ENCODE measurements around the gene WDR5. TPM values are rescaled to one million over a fixed set of nuclear protein-coding genes. Genes with fewer than 3 reads are reported as not detected.

WDR5 gene
- total and polyA plus RNA-seq, 10 of the 15 experiments (the other 5 are each of a cell fraction or from before 2014, with no cell fraction given): 1.4 to 43.7 (median 33.2) TPM

DNA sequence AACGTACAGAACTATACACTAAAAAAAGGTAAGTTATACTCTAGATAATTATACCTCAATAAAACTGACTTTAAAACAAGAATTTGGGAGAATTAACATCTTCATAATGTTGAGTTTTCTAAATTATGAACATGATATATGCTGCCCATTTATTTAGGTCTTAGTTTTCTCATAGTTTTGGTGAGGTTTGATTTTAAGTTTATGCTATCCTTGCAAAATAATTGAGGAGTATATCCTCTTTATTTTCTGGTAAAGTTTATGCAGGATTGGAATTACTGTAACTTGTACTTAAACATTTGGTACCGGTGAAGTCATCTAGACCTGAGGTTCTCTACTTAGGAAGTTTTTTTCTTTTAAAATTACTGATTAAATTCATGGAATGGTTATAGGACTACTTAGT is 67.3 kb downstream of the WDR5 start:
- Histone ChIP-seq H3K9me3 (replicated peaks; ENCODE audit: control insufficient read depth, insufficient read depth, low read length) (no peaks in the 10 kb centered on the region), H3K4me2 (ENCODE audit: control insufficient read depth, insufficient read depth) (no peak overlapping the region), H3K27me3 (replicated peaks in 1 of 2; ENCODE audit: control insufficient read depth in 2 of 2, insufficient read depth in 2 of 2, low read length in 1 of 2) (peaks cover 0 to 3% of the 10 kb centered on the region in 2 experiments; a peak in 2 of 4 replicates), H3K36me3 (ENCODE audit: control insufficient read depth in 2 of 2, insufficient read depth in 2 of 2, low read length in 1 of 2) (no peaks in the 10 kb centered on the region), H3K9ac (ENCODE audit: control insufficient read depth, insufficient read depth, low read length) (no peak overlapping the region), H3K4me1 (ENCODE audit: control insufficient read depth, insufficient read depth, low read length) (no peaks in the 10 kb centered on the region), H2AFZ (ENCODE audit: control insufficient read depth, low read depth, low read length) (no peak overlapping the region), H4K20me1 (ENCODE audit: control insufficient read depth, insufficient read depth) (no peaks in the 10 kb centered on the region), H3K27ac (ENCODE audit: control insufficient read depth, insufficient read depth) (no peak overlapping the region), H3K79me2 (ENCODE audit: control insufficient read depth, insufficient read depth, low read length) (no peaks in the 10 kb centered on the region), H3K4me3 (no peak overlapping the region)
- in situ Hi-C loops (cut with MboI) (no loop called here), intact Hi-C loops (cut with micrococcal nuclease; ENCODE audit: unreplicated experiment) (no loop called here)
- BruUV-seq (replicated peaks): no TSS peak
- SMC1A ChIA-PET (ENCODE audit: uncharacterized antibody, unreplicated experiment): no interaction called here
- WGBS (ENCODE audit: insufficient coverage, insufficient replicate concordance, low lambda C conversion rate, missing lambda C conversion rate): 48% methylated on average over 2 of the region's 2 CpGs
- DNase-seq (ENCODE audit: low read depth, low spot score): no peak
- ATAC-seq: no peak
- POLR2A ChIA-PET: no interaction called here
- CTCF ChIA-PET: no interaction called here
- RAD21 ChIA-PET (ENCODE audit: unreplicated experiment): no interaction called here
- FAIRE-seq: no peak
- no peak for TF ChIP-seq SREBF2 (IDR thresholded peaks at IDR 0.05; ENCODE audit: low read length)
- TF ChIP-seq ESRRA (IDR thresholded peaks at IDR 0.05; ENCODE audit: low read length): no peak
- TF ChIP-seq ZBED1 (IDR thresholded peaks at IDR 0.05; ENCODE audit: borderline replicate concordance): no peak
- TF ChIP-seq, protein P1, sequence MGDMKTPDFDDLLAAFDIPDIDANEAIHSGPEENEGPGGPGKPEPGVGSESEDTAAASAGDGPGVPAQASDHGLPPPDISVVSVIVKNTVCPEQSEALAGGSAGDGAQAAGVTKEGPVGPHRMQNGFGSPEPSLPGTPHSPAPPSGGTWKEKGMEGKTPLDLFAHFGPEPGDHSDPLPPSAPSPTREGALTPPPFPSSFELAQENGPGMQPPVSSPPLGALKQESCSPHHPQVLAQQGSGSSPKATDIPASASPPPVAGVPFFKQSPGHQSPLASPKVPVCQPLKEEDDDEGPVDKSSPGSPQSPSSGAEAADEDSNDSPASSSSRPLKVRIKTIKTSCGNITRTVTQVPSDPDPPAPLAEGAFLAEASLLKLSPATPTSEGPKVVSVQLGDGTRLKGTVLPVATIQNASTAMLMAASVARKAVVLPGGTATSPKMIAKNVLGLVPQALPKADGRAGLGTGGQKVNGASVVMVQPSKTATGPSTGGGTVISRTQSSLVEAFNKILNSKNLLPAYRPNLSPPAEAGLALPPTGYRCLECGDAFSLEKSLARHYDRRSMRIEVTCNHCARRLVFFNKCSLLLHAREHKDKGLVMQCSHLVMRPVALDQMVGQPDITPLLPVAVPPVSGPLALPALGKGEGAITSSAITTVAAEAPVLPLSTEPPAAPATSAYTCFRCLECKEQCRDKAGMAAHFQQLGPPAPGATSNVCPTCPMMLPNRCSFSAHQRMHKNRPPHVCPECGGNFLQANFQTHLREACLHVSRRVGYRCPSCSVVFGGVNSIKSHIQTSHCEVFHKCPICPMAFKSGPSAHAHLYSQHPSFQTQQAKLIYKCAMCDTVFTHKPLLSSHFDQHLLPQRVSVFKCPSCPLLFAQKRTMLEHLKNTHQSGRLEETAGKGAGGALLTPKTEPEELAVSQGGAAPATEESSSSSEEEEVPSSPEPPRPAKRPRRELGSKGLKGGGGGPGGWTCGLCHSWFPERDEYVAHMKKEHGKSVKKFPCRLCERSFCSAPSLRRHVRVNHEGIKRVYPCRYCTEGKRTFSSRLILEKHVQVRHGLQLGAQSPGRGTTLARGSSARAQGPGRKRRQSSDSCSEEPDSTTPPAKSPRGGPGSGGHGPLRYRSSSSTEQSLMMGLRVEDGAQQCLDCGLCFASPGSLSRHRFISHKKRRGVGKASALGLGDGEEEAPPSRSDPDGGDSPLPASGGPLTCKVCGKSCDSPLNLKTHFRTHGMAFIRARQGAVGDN (IDR thresholded peaks at IDR 0.05): no peak
- TF ChIP-seq RUNX3 (IDR thresholded peaks at IDR 0.05; ENCODE audit: low read length): no peak
- no peak for TF ChIP-seq SMARCA5 (IDR thresholded peaks at IDR 0.05)
- no peak for TF ChIP-seq NFYB (IDR thresholded peaks at IDR 0.05; ENCODE audit: insufficient read depth, low read depth, low read length)
- TF ChIP-seq, protein P2, sequence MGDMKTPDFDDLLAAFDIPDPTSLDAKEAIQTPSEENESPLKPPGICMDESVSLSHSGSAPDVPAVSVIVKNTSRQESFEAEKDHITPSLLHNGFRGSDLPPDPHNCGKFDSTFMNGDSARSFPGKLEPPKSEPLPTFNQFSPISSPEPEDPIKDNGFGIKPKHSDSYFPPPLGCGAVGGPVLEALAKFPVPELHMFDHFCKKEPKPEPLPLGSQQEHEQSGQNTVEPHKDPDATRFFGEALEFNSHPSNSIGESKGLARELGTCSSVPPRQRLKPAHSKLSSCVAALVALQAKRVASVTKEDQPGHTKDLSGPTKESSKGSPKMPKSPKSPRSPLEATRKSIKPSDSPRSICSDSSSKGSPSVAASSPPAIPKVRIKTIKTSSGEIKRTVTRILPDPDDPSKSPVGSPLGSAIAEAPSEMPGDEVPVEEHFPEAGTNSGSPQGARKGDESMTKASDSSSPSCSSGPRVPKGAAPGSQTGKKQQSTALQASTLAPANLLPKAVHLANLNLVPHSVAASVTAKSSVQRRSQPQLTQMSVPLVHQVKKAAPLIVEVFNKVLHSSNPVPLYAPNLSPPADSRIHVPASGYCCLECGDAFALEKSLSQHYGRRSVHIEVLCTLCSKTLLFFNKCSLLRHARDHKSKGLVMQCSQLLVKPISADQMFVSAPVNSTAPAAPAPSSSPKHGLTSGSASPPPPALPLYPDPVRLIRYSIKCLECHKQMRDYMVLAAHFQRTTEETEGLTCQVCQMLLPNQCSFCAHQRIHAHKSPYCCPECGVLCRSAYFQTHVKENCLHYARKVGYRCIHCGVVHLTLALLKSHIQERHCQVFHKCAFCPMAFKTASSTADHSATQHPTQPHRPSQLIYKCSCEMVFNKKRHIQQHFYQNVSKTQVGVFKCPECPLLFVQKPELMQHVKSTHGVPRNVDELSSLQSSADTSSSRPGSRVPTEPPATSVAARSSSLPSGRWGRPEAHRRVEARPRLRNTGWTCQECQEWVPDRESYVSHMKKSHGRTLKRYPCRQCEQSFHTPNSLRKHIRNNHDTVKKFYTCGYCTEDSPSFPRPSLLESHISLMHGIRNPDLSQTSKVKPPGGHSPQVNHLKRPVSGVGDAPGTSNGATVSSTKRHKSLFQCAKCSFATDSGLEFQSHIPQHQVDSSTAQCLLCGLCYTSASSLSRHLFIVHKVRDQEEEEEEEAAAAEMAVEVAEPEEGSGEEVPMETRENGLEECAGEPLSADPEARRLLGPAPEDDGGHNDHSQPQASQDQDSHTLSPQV (IDR thresholded peaks at IDR 0.05): no peak
- TF ChIP-seq SREBF1 (IDR thresholded peaks at IDR 0.05; ENCODE audit: low read length): no peak
- TF ChIP-seq TCF3 (IDR thresholded peaks at IDR 0.05; ENCODE audit: borderline replicate concordance, insufficient read depth, low read depth, low read length): no peak
- TF ChIP-seq SUZ12 (IDR thresholded peaks at IDR 0.05; ENCODE audit: unreplicated experiment): no peak
- TF ChIP-seq IRF4 (IDR thresholded peaks at IDR 0.05; ENCODE audit: low read depth, low read length): no peak
- TF ChIP-seq, protein P3, sequence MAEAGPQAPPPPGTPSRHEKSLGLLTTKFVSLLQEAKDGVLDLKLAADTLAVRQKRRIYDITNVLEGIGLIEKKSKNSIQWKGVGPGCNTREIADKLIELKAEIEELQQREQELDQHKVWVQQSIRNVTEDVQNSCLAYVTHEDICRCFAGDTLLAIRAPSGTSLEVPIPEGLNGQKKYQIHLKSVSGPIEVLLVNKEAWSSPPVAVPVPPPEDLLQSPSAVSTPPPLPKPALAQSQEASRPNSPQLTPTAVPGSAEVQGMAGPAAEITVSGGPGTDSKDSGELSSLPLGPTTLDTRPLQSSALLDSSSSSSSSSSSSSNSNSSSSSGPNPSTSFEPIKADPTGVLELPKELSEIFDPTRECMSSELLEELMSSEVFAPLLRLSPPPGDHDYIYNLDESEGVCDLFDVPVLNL (IDR thresholded peaks at IDR 0.05; ENCODE audit: low read depth, low read length): no peak

Data from GM12878 (cell line).